ENCODE data around the gene GIPC2. TPM values are rescaled to one million over a fixed set of nuclear protein-coding genes. Genes with fewer than 3 reads are reported as not detected.

Gene GIPC2
- total RNA-seq, 1 donor from 2014 or later = 2.5 TPM

- no peaks in the 10 kb centered on the region for H3K27me3 ChIP-seq (ENCODE audit: low read depth)
- no peak for DNase-seq
- no peaks in the 10 kb centered on the region for H3K9me3 ChIP-seq (replicated peaks)
- H3K36me3 ChIP-seq = no peaks in the 10 kb centered on the region
- peaks cover 19% of the 10 kb centered on the region for H3K4me1 ChIP-seq
- no peak overlapping the region for H3K4me3 ChIP-seq
- H3K27ac ChIP-seq (replicated peaks) = no peak overlapping the region
- no peak for TF ChIP-seq CTCF (IDR thresholded peaks at IDR 0.05; ENCODE audit: borderline replicate concordance)
- intact Hi-C loops (cut with micrococcal nuclease) = no loop called here
Measured at GRCh38 chr1:78038071-78038470, 7.7 kb upstream of the GIPC2 start.

- no peak for TF ChIP-seq CTCF (IDR thresholded peaks at IDR 0.05; ENCODE audit: borderline replicate concordance)
- no peaks in the 10 kb centered on the region for H3K36me3 ChIP-seq
- no peak for DNase-seq
Measured at GRCh38 chr1:78038491-78038939, 7.3 kb upstream of the GIPC2 start.

GRCh38 chr1:78040484-78041089 is 5.2 kb upstream of the GIPC2 start:
- TF ChIP-seq CTCF (IDR thresholded peaks at IDR 0.05; ENCODE audit: borderline replicate concordance) = no peak
- Histone ChIP-seq H3K27me3 (ENCODE audit: low read depth) (no peaks in the 10 kb centered on the region), H3K36me3 (no peaks in the 10 kb centered on the region), H3K4me3 (no peak overlapping the region), H3K4me1 (peaks cover 20% of the 10 kb centered on the region), H3K27ac (replicated peaks) (no peak overlapping the region), H3K9me3 (replicated peaks) (no peaks in the 10 kb centered on the region)
- intact Hi-C loops (cut with micrococcal nuclease) = no loop called here
- DNase-seq = no peak

More at GRCh38 chr1:78038491-78038939, 7.3 kb upstream of the GIPC2 start:
- Histone ChIP-seq H3K4me1 (peaks cover 15% of the 10 kb centered on the region), H3K27ac (replicated peaks) (no peak overlapping the region), H3K27me3 (ENCODE audit: low read depth) (no peaks in the 10 kb centered on the region), H3K9me3 (replicated peaks) (no peaks in the 10 kb centered on the region), H3K4me3 (no peak overlapping the region)
- intact Hi-C loops (cut with micrococcal nuclease) = no loop called here

- Histone ChIP-seq H3K36me3 (no peaks in the 10 kb centered on the region), H3K4me1 (peaks cover 38% of the 10 kb centered on the region), H3K9me3 (replicated peaks) (no peaks in the 10 kb centered on the region), H3K4me3 (no peak overlapping the region), H3K27me3 (ENCODE audit: low read depth) (no peaks in the 10 kb centered on the region), H3K27ac (replicated peaks) (no peak overlapping the region)
- intact Hi-C loops (cut with micrococcal nuclease) = no loop called here
- TF ChIP-seq CTCF (IDR thresholded peaks at IDR 0.05; ENCODE audit: borderline replicate concordance) = no peak
- no peak for DNase-seq
Measured at GRCh38 chr1:78043436-78043835, 2.3 kb upstream of the GIPC2 start.

GRCh38 chr1:78044796-78045562 is 787 bp upstream of the GIPC2 start:
- Histone ChIP-seq H3K4me1 (peaks cover 47% of the 10 kb centered on the region), H3K9me3 (replicated peaks) (no peaks in the 10 kb centered on the region), H3K27ac (replicated peaks) (peak overlapping the region; percentile 80), H3K27me3 (ENCODE audit: low read depth) (no peaks in the 10 kb centered on the region), H3K36me3 (no peaks in the 10 kb centered on the region), H3K4me3 (peak overlapping the region; percentile 92)
- no peak for DNase-seq
- intact Hi-C loops (cut with micrococcal nuclease) = no loop called here
- no peak for TF ChIP-seq CTCF (IDR thresholded peaks at IDR 0.05; ENCODE audit: borderline replicate concordance)
